T-helper 9 cell (primary cell): ENCODE results near the gene MAD1L1.

ENCODE experiments used
- DNase-seq: peaks from one replicate; pipeline ENCODE4 v3.0.0-alpha.2; 2020

The MAD1L1 gene

GRCh38 chr7:2152646-2153045 lies 80.1 kb downstream of the MAD1L1 start:
- no peak for DNase-seq

GRCh38 chr7:2151801-2152612 lies 80.7 kb downstream of the MAD1L1 start:
- DNase-seq: no peak

- no peak for DNase-seq
Measured at GRCh38 chr7:2151237-2151636, 81.5 kb downstream of the MAD1L1 start.

GRCh38 chr7:2150445-2150815 lies 82.3 kb downstream of the MAD1L1 start:
- DNase-seq: no peak

- DNase-seq: no peak
Measured at GRCh38 chr7:2149672-2150444, 82.9 kb downstream of the MAD1L1 start.

- DNase-seq: no peak
Measured at GRCh38 chr7:2148814-2149213, 83.9 kb downstream of the MAD1L1 start.

GRCh38 chr7:2148189-2148588 lies 84.6 kb downstream of the MAD1L1 start:
- no peak for DNase-seq

GRCh38 chr7:2146676-2147472 lies 85.9 kb downstream of the MAD1L1 start:
- DNase-seq: no peak

- no peak for DNase-seq
Measured at GRCh38 chr7:2145835-2146580, 86.7 kb downstream of the MAD1L1 start.

- DNase-seq: no peak
Measured at GRCh38 chr7:2144926-2145325, 87.8 kb downstream of the MAD1L1 start.

- no peak for DNase-seq
Measured at GRCh38 chr7:2143981-2144595, 88.7 kb downstream of the MAD1L1 start.

- no peak for DNase-seq
Measured at GRCh38 chr7:2143450-2143849, 89.3 kb downstream of the MAD1L1 start.

GRCh38 chr7:2142386-2142785 lies 90.4 kb downstream of the MAD1L1 start:
- DNase-seq: no peak

GRCh38 chr7:2141651-2142050 lies 91.1 kb downstream of the MAD1L1 start:
- DNase-seq: no peak

GRCh38 chr7:2141021-2141410 lies 91.7 kb downstream of the MAD1L1 start:
- no peak for DNase-seq

- DNase-seq: no peak
Measured at GRCh38 chr7:2140216-2141020, 92.3 kb downstream of the MAD1L1 start.

GRCh38 chr7:2139004-2139699 lies 93.6 kb downstream of the MAD1L1 start:
- DNase-seq: no peak

- no peak for DNase-seq
Measured at GRCh38 chr7:2138146-2138765, 94.5 kb downstream of the MAD1L1 start.

GRCh38 chr7:2134740-2135139 lies 98.0 kb downstream of the MAD1L1 start:
- no peak for DNase-seq

GRCh38 chr7:2132243-2132642 lies 100.5 kb downstream of the MAD1L1 start:
- DNase-seq: no peak
